GM12873 (cell line): ENCODE measurements around the gene ATXN1.

Experiments
- CTCF ChIP-seq: IDR thresholded peaks from 2 replicates; pipeline ENCODE4 v1.5.1; 2012; ENCODE audit warnings: low read depth, mild to moderate bottlenecking, moderate library complexity, low read length, control low read depth; ENCODE audit not compliant: insufficient read depth; ENCODE audit errors: missing control alignments

The ATXN1 gene

GRCh38 chr6:16592223-16592911 is 168.9 kb downstream of the ATXN1 start:
- no peak for TF ChIP-seq CTCF

GRCh38 chr6:16591396-16592222 is 169.7 kb downstream of the ATXN1 start:
- no peak for TF ChIP-seq CTCF

- TF ChIP-seq CTCF, result no peak
Measured at GRCh38 chr6:16585805-16586204, 175.5 kb downstream of the ATXN1 start.

GRCh38 chr6:16583144-16583762 is 178.0 kb downstream of the ATXN1 start:
- no peak for TF ChIP-seq CTCF

- TF ChIP-seq CTCF, result no peak
Measured at GRCh38 chr6:16582446-16583143, 178.7 kb downstream of the ATXN1 start.

GRCh38 chr6:16578695-16579285 is 182.5 kb downstream of the ATXN1 start:
- TF ChIP-seq CTCF, result no peak
